T-helper 1 cell treated with Interleukin-12 subunit alpha and Interleukin-12 subunit beta and Interleukin-4 antibody, amounts not matched to agents 30 ng/mL and 1 ng/mL, for 36 hours (primary cell): ENCODE results near the gene ST6GALNAC2. TPM values are rescaled to one million over a fixed set of nuclear protein-coding genes. Genes with fewer than 3 reads are reported as not detected.

Experiments used
- intact Hi-C: fragments of 100-400 bp; cut with micrococcal nuclease; formaldehyde crosslinking; loops from one replicate; pipeline ENCODE4 v1.15.1; 2024
- total RNA-seq: library from RNA; stranded (reverse); gene quantifications from 2 replicates; pipeline ENCODE4 v1.2.3, GENCODE V29; 2022

ST6GALNAC2 gene
- total RNA-seq, 1 donor from 2014 or later: not detected

- intact Hi-C loops: no loop called here
These were observed 14.2 kb upstream of the ST6GALNAC2 start for GRCh38 chr17:76599694-76600460.

- intact Hi-C loops: no loop called here
These were observed 12.4 kb upstream of the ST6GALNAC2 start for GRCh38 chr17:76598004-76598439.

DNA sequence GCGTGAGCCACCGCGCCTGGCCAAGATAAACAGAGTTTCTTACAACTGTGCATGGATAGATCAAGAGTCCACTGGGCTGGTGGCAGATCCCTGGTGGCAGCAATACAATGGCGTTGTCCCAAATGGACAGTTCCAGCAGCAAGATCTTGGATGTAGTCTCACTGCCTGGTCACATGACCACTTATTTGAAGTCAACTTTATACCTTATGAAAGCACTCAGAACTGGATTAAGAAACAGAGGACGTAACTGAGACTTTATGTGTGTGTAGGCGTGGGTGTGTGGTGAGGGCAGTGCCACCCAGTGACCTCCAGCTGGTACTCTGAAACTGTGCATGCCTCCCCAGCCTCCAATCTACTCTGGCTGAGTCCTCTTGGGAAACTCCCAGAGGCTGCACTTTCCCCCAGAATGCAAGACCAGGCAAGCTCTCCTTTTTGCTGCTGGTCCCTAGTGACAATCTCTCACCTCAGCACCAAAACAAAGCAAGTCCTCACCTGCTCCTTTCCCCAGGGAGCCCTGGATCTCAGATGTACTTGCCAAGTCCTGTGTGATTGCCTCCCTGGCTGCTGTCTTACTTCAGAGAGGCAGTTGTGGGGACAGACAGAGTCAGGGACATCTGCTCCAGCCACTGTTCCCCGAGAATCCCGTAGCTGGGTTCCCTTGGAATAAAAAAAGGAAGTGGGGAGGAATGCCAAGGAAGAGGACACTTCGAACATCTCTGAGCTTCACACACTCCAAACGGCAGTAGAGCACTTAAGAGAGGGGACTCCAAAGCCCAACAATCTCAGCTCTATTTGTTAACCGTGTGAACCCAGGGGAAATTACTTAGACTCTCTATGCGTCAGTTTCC lies 11.7 kb upstream of the ST6GALNAC2 start:
- intact Hi-C loops: no loop called here

GRCh38 chr17:76594690-76595089 lies 9.0 kb upstream of the ST6GALNAC2 start:
- intact Hi-C loops: no loop called here

DNA sequence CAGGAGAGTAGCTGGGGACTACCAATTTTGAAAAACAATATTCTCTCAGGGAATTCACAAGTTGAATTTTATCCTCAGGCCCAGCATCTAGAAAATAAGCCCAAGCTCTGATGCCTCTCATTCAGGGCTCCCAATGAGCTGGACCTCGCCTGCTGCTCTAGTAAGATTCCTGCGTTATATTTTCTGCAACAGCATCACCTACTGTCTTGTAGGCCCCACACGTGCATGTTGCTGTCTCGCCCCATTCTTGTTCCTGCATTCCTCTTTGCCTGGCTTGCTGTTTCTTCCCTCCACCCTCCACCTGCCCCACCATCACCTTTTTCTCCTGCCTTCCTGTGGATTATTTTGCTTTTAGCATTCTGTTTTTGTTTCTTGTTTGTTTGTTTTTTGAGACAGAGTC lies 8.3 kb upstream of the ST6GALNAC2 start:
- intact Hi-C loops: no loop called here

GRCh38 chr17:76593384-76593826 lies 7.7 kb upstream of the ST6GALNAC2 start:
- intact Hi-C loops: no loop called here

DNA sequence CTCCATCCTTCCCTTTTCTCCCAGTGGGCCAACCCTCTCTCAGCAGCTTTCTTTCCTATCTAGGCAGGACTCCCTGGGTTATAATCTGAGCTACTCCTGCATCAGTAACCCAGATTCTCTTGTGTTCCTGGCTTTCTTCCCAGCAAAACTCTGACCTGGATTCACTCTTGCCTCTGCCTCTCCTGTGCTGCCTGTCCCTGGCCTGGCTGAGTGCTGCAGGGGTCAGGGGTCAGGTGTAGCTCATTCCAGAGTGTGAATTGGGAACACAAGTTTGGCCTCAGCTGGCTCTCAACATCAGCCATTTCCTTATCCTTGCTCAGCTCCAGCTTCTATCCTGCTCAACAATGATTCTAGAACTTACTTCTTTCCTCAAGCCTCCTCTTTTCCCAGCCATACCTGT lies 2.5 kb upstream of the ST6GALNAC2 start:
- intact Hi-C loops: no loop called here

- intact Hi-C loops: no loop called here
These were observed 1.3 kb upstream of the ST6GALNAC2 start for GRCh38 chr17:76586741-76587487.

DNA sequence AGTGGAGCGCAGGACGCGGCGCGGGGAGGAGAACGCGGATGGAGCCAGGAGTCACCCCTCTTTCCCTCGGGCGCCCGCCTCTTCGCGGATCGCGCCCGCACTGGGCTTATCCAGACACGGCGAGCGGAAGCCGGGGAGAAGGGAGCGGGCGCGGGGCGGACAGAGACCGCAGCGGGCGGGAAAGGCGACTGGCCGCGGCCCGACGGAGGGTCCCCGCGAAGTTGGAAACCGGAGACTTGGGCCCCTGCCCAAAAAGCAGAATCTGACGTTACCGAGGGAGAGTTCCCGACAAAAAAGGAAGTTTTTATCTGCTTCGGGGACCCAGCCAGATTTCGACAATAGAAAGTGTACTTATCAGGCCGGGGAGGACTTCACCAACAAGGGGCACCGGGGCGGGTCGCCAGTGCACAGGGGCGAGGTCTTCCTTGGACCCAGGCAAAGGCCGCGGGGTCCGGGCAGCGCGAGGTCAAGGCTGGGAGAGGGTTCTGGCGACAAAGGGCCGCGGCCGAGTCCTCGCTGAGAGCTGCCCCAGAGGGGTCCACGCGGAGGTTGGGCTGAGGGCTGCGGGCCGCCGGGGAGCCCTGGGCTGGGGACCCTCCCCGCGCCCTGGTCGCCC lies 519 bp downstream of the ST6GALNAC2 start:
- intact Hi-C loops: loop anchor here (2.0 kb wide), 1 partner anchor 62 kb away; no protein-coding TSS in a partner anchor

DNA sequence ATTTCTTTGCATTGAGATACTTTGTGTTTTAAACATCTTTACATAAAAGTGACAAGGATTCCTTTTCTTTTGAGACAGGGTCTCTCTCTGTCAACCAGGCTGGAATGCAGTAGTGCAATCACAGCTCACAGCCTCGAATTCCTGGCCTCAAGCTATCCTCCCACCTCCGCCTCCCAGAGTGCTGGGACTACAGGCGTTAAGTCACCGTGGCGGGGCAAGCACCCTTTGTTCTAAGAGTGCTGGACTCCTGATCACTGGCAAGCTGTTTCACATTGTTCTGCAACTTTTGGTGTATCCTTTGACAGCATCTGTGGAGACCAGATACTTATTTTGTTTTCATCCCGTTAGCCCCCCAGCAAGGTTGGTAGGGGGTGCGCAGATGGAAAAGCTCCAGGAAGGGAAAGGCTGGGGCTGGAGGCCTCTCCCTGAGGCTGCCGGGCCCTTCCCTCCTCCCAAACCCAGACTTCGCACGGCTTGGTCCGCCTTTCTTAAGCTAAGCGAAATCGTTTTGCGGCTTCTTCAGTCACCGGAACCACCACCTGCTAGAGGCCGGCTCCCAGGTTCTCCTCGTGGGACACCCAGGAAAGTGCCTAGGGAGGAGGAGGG lies 1.1 kb downstream of the ST6GALNAC2 start:
- intact Hi-C loops: loop anchor here (2.0 kb wide), 1 partner anchor 62 kb away; no protein-coding TSS in a partner anchor

DNA sequence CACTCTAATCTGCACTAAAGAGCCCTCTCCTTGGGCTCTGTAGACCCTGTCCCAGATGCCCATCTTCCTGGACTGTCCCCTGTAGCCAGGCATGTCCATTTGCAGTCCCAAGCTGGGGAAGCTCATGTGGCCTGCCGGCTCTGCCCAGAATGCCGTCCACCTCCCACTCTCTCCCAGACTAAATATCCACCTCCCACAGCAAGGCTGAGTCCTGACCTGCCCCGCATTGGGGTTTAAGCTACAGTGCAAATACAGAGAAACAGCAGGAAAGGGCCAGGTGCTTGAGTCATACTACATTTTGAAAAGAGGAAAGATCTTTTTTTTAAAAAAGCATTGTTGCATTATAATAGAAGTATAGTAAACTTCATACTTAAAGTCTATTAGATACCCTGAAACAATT lies 3.0 kb downstream of the ST6GALNAC2 start:
- intact Hi-C loops: no loop called here

GRCh38 chr17:76581515-76581914 lies 4.1 kb downstream of the ST6GALNAC2 start:
- intact Hi-C loops: no loop called here

DNA sequence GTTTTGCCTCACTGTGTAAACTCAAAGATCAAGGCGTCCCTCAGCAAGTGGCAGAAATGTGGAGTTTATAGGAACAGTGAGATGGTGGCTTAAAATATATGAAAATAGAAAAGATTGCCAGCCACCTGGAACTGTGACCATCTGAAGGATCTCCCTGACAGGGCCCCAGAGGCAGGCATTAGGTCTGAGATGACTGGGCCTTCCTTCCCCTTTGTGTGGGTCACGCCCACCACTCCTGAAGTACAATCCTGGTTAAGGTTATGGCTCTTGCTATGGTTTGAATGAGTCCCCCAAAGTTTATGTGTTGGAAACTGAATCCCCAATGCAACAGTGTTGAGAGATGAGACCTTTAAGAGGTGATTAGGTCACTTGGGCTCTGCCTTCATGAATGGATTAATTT lies 6.4 kb downstream of the ST6GALNAC2 start:
- intact Hi-C loops: no loop called here

DNA sequence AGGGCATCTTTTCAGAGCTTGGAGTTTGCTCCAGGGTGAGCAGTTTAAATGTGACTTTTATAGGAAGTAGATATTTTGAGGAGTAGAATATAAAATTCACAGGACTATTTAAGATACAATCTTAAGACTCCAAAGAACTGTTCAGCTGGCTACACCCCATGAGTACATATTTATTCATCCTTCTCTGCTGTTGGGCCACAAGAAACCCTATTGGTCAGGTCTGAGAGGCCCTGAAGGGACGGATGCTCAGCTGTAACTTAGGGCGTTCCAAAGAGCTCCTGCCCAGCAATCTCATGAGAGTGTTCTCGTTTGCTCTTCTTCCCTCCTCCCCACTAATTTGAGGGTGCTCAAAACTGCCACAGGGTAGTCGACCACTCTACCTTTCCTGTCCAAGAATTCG lies 7.3 kb downstream of the ST6GALNAC2 start:
- intact Hi-C loops: no loop called here

GRCh38 chr17:76577876-76578275 lies 7.8 kb downstream of the ST6GALNAC2 start:
- intact Hi-C loops: no loop called here

- intact Hi-C loops: no loop called here
These were observed 9.5 kb downstream of the ST6GALNAC2 start for GRCh38 chr17:76576189-76576588.

GRCh38 chr17:76575570-76575969 lies 10.1 kb downstream of the ST6GALNAC2 start:
- intact Hi-C loops: no loop called here

- intact Hi-C loops: no loop called here
These were observed 11.5 kb downstream of the ST6GALNAC2 start for GRCh38 chr17:76574166-76574565.

GRCh38 chr17:76573096-76573495 lies 12.6 kb downstream of the ST6GALNAC2 start:
- intact Hi-C loops: no loop called here

DNA sequence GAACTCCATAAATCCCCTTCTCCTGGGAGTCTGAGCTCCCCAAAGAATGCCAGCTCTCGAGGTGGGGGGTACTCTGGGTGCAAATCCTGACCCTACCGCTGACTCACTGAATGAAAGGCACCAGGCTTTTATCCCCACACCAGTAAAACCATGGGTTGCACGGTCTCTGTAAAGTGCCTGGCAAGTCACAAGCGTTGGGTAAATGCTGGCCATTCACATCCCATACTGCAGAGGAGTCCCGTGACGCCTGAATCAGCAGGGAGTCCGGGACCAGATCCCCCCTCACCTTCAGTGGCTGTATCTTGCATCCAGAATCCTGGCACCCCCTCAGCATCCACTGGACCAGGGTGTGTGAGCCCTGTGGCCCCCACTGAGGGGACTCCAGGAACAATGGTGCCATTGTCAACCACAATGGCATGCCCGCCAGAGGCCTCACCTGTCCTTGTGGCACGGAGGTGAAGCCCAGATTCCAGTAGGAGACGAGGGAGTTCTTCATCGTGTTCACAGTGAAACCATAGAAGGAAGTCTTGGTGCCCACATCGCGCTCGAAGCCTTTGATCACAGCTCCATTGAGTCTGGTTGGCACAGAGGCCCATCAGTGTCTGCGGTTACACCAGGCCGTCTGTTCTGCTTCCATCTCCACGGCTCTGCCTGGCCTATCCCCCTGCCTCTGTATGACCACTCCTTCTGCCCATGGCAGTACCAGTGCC lies 13.3 kb downstream of the ST6GALNAC2 start:
- intact Hi-C loops: no loop called here
